Stimulated activated CD4-positive, alpha-beta T cell treated with anti-CD3 and anti-CD28 coated beads, TNF-alpha, amount 100 ng/mL, for 24 hours (primary cell): ENCODE results near the gene DNAH14.
"Not testable (repeated sequence)": the region's sequence is repeated elsewhere in the genome, so short reads cannot be mapped to it uniquely, and the experiment has no call there.

Source experiments
- DNase-seq, 3 experiments: peaks; one replicate each; pipeline ENCODE4 v3.0.0-alpha.2; 2020; ENCODE audit warnings: low read depth in 3 of 3

The DNAH14 gene

DNA sequence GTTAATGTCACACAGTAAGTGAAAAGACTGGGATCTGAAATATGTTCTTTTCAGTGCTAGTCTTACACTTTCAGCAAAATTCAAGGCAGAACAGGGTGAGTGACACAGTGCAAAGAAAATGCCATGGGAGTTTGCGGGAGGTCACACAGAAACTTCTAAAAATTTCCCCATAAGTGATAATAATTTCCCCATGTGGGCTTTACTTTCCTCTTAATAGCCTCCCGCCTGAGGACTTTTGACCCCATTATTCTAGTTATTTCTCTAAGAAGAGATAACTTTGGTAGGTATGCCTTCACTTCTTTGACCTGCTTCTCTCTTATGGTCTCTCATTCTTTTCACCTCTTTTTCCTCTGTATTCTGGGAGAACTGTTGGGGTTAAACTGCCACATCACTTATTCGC lies 8.1 kb upstream of the DNAH14 start:
- no peak for DNase-seq

DNA sequence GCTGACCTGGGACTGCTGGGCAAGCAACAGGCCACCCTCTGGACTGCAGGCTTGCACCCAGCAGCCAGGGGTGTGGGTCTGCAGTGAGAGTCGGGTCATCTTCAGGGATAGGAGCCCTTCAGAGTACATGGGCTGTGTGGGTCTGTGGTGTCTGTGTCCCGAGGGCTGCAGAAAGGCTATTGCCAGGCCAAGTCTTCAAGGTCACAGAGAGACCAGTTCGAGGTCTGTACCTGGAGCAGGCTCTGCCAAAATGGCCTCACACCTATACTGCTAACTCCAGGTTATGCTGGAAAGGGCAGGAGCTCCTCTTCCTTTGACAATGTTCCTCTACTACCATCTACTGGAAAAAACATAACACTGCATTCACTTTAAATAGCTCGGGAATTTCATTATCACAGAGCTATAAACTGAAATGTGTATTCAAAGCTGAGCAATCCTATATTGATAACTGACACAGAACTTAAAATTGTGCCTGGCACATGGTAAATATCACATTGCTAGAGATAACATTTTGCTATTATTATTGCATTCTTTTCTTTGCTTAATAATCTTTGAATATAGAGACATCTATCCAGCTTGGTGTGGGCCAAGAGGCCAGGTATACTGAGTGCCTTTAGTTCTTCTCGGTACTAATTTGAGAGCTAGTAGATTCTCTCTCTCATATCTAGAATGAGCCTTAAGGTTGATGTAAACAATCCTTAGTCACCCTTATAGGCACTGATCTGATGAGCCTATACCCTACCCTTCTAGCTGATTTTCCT lies 6.9 kb upstream of the DNAH14 start:
- DNase-seq, result no peak

DNA sequence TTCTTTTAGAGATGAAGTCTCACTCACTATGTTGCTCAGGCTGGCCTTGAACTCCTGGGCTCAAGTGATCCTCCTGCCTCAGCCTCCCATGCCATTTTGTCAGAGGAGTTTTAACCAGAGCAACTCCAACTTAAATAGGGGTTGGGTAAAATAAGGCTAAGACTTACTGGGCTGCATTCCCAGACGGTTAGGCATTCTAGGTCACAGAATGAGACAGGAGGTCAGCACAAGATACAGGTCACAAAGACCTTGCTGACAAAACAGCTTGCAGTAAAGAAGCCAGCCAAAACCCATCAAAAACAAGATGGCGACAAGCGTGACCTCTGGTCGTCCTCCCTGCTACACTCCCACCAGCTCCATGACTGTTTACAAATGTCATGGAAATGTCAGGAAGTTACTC lies 5.7 kb upstream of the DNAH14 start:
- no peak for DNase-seq

DNA sequence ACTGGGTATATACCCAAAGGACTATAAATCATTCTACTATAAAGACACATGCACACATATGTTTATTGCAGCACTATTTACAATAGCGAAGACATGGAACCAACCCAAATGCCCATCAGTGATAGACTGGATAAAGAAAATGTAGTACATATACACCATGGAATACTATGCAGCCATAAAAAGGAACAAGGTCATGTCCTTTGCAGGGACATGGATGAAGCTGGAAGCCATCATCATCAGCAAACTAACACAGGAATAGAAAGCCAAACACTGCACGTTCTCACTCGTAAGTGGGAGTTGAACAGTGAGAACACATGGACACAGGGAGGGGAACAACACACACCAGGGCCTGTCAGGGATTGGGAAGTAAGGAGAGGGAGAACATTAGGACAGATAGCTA lies 1.8 kb upstream of the DNAH14 start:
- DNase-seq, result not testable (repeated sequence)

DNA sequence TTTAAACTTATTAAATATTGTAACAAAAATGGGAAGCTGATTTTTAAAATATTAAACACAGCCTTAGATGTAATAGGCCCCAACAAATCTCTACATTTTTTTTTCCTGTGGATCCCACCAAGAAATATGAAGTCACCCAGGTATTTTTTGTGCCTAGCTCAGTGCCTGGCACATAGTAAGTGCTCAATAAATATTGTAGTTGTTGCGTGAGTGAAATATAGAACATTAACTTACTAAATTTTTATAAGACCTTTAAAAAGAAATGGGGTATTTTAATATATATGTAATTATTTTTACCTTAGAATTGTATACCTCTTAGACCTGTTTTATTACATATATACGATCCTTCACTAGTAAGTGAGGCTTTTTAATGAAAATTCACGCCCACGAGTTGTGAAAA lies 569 bp upstream of the DNAH14 start:
- DNase-seq, result no peak

DNA sequence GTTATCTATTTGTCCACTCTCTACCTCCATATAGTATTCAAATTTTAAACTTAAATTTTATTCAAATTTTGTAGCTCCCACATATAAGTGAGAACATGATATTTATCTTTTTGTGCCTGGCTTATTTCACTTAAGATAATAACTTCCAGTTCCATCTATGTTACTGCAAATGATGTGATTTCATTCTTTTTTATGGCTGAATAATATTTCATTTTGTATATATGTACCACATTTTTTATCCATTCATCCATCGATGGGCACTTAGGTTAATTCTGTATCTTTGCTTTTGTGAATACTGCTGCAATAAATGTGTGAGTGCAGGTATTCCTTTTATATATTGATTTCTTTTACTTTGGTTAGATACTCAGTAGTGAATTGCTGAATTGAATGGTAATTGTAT lies 2.1 kb downstream of the DNAH14 start:
- DNase-seq, result no peak

DNA sequence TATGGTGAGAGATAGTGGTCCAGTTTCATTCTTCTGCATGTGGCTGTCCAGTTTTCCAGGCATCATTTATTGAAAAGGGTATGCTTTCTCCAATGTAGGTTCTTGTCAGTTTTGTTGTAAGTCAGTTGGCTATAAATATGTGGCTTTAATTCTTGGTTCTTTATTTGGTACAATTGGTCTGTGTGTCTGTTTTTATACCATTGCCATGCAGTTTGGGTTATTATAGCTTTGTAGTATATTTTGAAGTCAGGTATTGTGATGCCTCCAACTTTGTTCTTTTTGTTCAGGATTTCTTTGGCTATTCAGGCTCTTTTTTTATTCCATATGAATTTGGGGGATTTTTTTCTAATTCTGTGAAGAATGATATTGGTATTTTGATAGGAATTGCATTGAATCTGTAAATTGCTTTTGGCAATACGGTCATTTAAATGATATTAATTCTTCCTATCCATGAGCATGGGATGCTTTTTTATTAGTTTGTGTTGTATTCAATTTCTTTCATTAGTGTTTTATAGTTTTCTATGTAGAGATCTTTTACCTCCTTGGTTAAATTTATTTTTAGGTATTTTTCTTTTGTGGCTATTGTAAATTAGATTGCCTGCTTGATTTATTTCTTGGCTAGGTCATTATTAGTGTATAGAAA lies 3.3 kb downstream of the DNAH14 start:
- no peak for DNase-seq

DNA sequence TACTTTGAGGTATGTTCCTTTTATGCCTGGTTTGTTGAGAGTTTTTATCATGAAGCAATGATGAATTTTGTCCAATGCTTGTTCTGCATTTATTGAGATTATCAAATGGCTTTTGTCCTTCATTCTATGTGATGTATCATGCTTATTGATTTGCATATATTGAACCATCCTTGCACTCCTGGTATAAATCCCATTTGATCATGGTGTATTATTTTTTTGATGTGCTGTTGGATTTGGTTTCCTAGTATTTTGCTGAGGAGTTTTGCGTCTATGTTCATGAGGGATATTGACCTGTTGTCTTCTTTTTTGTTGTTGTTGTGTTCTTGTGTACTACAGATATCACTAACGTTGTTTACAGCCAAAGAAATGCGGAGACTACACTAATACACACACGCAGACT lies 4.1 kb downstream of the DNAH14 start:
- no peak for DNase-seq

DNA sequence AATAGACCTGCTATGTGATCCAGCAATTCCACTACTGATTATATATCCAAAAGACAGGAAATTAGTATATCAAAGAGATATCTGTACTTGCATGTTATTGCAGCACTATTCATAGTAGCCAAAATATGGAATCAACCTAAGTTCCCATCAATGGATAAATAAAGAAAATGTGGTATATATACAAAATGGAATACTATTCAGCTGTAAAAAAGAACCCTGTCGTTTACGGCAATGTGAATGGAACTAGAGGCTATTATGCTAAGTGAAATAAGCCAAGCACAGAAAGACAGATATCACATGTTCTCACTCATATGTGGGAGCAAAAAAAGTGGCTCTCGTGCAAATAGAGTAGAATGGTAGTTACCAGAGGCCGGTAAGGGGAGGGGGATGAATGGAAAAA lies 9.2 kb downstream of the DNAH14 start:
- no peak for DNase-seq

DNA sequence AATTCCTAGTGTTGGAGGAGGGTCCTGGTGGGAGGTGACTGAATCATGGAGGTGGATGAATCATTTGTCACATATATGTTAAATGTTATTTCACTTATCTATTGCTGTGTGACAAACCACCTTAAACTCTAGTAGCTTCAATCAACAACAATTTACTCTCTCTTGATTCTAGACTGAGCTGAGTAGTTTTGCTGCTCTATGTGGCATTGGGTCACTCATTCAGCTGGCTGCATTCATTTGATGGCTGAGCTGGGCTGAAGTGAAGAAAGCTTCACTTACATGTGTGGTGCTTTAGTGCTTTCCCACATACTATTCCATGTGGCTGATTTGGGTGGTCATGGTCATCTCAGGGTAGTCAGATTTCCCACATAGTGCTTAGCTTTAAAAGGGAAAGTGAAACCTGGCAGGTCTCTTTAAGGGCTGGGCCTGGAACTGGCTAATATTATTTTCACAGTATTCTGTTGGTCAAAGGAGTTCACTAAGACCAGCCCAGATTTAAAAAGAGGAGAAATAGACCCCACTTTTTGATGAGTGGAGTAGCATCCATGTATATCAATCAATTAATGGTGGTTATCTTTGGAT lies 10.5 kb downstream of the DNAH14 start:
- DNase-seq, result no peak

DNA sequence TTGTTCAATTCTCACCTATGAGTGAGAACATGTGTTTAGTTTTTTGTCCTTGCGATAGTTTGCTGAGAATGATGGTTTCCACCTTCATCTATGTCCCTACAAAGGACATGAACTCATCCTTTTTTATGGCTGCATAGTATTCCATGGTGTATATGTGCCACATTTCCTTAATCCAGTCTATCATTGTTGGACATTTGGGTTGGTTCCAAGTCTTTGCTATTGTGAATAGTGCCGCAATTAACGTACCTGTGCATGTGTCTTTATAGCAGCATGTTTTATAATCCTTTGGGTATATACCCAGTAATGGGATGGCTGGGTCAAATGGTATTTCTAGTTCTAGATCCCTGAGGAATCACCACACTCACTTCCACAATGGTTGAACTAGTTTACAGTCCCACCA lies 11.3 kb downstream of the DNAH14 start:
- DNase-seq, result not testable (repeated sequence)

DNA sequence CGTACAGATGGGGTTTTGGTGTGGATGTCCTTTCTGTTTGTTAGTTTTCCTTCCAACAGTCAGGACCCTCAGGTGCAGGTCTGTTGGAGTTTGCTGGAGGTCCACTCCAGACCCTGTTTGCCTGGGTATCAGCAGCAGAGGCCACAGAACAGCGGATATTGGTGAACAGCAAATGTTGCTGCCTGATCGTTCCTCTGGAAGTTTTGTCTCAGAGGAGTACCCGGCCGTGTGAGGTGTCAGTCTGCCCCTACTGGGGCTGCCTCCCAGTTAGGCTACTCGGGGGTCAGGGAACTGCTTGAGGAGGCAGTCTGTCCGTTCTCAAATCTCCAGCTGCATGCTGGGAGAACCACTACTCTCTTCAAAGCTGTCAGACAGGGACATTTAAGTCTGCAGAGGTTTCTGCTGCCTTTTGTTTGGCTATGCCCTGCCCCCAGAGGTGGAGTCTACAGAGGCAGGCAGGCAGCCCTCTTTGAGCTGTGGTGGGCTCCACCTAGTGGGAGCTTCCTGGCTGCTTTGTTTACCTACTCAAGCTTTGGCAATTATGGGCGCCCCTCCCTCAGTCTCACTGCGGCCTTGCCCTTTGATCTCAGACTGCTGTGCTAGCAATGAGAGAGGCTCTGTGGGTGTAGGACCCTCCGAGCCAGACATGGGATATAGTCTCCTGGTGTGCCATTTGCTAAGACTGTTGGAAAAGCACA lies 16.3 kb downstream of the DNAH14 start:
- DNase-seq, result not testable (repeated sequence)

DNA sequence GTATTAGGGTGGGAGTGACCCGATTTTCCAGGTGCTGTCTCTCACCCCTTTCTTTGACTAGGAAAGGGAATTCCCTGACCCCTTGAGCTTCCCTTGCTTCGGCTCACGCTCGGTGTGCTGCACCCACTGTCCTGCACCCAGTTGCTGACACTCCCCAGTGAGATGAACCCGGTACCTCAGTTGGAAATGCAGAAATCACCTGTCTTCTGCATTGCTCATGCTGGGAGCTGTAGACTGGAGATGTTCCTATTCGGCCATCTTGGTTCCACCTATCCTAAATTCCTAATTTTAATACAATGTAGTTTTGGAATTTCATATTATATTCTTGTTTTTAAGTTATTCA lies 16.8 kb downstream of the DNAH14 start:
- DNase-seq, result not testable (repeated sequence)

DNA sequence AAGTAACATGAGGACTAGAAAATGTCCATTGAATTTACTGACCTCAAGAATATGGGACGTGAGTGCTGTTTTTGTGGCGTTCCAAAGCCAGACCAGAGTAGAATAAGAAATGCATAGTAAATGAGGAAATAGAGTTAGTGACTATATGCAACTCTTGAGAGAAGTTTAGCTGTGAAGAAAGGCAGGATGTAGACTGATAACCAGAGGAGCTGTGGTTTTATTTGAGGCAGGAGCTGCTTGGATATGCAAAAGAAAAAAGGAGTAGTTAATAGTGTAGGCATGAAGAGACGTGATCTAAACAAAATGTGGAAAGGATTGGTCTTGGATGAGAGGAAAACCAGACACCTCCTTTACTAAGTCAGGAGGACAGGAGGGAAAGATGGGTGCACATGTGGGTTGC lies 28.2 kb downstream of the DNAH14 start:
- DNase-seq, result no peak

DNA sequence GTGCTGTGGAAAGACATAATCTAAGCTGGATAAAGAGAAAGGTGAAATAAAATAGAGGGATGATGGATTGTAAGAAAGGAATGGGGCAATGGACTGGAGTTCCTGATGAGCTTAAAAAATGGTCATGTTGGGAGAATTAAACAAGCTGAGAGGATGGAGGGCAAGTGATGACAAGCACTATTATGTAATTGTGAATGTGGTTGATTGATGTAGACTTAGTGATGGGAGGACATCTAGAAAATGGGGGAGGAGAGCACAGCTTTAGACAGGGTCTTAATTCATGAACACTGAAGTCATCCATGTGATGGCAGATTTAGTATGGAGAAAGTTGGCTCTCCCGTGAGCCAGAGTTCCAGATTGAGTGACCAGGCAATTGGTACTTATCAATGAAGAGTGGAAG lies 29.0 kb downstream of the DNAH14 start:
- DNase-seq, result no peak

DNA sequence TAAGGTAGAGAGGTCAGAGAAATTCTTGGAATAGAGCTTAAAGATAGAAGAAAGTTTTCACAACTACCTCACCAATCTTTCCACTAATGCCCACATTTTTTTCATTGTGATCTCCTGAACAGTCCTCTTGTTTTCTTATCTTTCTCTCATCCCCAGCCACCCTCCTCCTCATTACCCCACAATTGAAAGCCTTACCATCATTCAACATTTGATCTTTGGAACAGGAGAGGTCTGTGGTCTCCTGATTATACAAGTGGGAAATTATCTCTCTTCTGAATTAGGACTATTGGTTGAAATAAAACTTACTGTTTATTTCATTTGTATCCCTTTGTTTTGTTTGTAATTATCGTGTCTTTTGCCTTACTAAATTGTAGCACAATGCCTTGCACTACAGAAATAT lies 29.6 kb downstream of the DNAH14 start:
- no peak for DNase-seq

DNA sequence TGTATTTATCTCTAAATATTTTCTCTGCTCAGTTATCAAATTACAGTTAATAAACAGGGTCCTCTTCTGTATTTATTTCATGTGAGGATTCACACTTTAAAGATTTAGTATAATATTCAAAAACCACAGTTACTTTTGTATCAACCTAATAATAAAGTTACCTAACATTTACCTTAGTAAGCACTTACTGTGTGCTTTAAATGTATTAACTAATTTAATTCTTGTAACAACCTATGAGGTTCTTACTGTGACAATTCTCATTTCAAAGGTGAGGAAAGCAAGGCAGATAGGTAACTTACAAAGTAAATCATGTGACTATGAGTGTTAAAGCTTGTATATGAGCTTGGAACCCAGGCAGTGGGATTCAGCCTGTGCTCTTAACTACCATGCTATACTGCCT lies 30.2 kb downstream of the DNAH14 start:
- DNase-seq, result no peak

DNA sequence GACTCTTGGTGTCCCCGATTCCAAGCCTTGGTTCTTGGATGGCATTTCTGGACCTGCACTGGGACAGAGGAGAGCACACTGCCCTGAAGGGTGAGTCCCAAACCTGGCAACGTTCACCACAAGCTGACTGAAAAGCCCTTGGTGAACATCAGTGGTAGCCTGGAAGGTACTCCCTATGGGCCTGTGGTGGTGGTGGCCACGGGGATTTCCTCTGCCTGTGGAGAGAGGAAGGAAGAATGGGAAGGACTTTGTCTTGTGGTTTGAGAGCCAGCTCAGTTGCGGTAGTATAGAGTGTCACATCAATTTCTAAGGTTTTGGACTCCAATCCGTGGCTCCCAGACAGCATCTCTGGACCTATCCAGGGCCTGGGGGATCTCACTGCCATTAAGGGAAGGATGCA lies 50.7 kb downstream of the DNAH14 start:
- DNase-seq, result no peak

DNA sequence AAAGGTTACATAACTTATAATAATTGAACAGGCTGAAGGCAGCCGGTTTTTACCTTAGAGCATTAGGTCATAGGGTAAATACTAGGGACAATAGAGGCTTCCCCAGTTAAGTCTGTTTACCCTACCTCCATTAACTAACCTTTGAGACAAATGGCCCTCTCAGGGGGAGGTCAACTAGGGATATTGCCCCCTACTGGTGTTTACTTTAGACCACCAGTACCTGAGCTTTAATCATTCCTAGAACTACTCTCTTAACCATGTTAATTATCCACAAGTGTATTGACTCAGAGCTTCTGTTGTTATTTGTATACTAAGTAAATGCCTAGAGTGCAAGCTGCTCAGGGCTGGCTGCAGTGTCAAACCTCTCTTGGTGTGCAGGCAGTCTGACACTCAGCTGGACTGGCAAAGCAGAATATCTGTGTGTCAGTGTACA lies 52.5 kb downstream of the DNAH14 start:
- DNase-seq, result not testable (repeated sequence)

DNA sequence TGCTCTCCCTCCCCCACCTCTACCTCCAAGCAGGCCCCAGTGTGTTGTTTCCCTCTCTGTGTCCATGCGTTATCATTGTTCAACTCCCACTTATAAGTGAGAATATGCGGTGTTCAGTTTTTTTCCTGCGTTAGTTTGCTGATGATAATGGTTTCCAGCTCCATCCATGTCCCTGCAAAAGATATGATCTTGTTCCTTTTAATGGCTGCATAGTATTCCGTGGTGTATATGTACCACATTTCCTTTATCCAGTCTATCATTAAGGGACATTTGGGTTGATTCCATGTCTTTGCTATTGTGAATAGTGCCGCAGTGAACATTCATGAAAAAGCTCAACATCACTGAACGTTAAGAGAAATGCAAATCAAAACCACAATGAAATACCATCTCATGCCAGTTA lies 58.6 kb downstream of the DNAH14 start:
- DNase-seq, result no peak

DNA sequence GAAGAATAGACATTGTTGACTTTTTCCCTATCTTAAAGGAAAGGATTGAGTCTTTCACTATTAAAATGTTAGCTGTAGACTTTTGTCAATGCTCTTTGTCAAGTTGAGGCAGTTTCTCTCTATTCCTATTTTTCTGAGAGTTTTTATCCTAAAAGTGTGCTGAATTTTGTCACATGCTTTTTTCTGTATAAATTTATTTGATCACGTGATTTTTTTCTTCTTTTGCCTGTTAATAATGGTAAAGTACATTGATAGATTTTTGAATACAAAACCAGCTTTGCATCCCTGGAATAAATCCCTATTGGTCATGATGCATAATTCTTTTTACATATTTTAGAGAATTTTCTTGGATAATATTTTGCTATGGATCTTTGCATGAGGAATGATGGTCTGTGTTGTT lies 60.1 kb downstream of the DNAH14 start:
- DNase-seq, result no peak

DNA sequence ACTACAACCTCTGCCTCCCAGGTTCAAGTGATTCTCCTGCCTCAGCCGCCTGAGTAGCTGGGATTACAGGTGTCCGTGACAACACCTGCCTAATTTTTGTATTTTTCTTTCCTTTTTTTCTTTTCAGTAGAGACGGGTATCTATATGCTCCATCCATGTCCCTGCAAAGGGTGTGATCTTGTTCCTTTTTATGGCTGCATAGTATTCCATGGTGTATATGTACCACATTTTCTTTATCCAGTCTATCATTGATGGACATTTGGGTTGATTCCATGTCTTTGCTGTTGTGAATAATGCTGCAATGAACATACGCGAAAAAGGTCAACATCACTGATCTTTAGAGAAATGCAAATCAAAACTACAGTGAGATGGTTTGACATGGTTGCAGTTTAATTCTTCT lies 62.1 kb downstream of the DNAH14 start:
- not testable (repeated sequence) for DNase-seq

DNA sequence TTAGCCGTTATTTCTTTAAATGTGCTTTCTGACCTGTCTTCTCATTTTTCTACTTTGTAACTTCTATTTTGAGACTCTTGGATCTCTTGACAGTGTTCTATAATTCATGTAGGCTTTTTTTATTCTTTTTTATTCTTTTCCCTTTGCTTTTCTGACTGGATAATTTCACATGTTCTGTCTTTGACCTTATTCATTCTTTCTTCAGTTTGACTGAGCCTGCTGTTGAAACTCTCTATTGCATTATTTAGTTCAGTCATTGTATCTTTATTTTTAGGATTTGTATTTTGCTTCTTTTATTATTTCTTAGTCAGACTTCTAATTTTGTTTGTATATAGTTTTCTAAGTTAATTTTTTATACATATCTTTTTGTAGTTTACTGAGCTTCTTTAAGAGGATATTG lies 66.1 kb downstream of the DNAH14 start:
- no peak for DNase-seq
